Right kidney (tissue), 1 donor: ENCODE data around the gene NTRK2.

Experiments
- DNase-seq: peaks from one replicate; pipeline ENCODE4 v3.0.0-alpha.2; 2016

NTRK2 gene

DNA sequence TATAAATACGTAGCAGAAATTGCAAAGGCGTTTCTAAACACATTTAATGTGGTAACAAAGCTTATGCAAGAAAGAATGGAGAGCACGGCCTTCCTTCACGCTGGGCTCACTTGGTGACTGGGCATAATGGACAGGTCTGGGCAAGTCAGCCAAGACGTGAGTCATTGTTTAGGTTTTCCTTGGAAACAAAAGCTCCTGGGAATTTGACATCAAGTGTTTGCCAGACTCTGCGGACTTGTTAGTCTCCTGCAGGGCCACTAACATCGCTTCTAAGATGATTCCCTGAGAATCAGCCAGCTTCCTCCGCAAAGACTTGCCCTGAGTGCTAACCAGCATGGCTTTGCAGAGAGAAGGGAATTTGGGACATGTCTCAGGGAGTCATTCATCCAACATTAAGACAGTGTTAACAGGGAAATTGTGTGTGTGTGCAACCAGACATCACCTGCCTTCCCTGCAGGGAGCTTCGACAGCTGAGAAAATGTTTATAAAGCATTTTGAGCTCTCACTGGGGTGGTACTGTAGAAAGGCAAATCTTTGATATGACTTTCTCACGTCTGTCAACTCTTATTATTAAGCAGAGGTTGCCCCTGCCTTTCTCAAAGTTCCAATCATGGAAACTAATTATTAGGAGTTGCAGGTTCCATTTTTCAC, 182.5 kb downstream of the NTRK2 start:
- DNase-seq: no peak

DNA sequence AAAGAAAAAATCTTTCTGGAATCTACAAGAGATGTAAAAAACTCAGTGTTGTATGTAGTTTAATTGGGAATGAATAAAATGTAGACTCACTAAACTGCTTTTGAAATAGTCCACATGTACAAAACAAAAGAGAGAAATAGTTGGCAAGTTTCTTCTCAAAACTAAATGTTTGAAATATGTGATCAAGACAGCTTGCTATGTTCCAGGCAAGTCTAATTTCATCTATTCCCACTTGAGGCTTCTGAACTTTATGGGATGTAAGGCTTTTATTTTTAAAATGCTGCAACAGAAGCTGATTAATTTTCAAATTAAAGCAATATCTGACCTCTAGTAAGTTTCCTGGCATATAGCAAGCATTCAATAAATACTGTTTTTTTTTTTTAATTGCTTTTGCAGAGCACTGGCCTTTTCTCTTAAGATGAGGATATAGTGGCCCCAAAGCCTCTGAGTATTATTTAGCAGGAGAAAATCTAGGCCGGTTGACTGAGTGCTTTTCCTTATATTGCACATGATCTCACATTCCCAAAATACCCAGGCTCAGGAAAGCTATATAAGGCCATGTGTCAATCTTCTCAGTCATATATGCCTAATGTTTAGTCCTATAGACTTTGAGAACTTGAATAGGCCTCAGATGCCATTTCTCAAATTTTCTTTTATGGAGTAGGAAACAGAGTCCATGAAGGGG, 183.2 kb downstream of the NTRK2 start:
- DNase-seq: no peak

DNA sequence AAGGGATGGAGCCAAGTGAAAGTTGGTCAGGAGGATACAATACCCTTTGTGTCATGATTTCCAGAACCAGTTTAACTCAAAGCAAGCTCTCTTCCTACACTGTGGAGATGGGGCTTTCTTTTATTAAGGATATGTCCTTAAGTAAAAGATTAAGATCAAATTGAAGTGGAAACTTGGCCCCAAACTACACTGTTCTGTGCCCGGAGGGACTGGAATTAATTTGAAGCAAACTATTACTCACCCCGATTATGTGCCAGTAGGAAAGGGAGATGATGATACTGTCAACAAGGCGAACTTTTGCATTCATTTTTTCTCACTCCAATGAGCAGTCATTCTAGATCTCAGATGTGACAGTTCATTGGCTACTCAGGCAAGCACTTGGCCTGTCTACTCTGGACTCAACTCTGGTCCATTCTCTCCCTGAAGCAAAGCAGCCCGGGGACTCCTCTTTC, 186.7 kb downstream of the NTRK2 start:
- DNase-seq: no peak

DNA sequence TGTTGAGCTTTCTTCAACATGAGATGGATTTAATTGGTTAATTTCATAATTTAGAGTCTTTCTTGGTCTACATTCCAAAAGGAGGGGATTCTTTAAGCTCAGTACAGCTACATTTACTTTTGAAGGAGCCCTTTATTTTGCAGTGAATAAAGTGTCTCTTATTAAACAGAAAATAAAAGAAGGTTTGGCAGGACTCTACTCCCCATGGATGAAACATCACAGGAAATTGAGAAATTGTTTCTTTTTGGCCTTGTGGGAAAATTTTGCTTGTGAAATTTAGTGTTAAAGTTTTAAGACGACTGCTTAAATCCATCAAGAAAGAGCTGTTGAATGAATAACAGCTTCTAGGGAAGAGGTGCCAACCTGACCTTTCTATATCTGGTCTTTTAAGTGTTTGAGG, 187.7 kb downstream of the NTRK2 start:
- DNase-seq: no peak

DNA sequence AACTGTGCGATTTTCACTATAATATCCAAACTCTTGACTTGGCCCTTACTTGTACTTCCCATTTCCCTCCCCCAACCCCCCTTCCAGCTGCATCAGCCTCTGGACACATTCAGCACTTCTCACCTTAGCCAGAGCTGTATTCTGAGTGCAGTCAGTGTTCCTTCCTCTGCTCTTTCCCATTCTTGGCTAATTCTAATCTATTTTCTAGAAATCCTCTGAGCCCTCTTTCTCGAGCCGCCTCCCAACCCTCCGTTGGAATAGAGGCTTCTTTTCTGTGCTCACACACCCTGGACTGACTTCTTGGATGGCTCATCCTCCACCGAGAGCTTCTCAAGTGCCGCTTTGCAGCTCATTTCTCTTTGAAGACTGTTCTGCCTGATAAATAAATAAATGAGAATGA, 188.8 kb downstream of the NTRK2 start:
- no peak for DNase-seq

DNA sequence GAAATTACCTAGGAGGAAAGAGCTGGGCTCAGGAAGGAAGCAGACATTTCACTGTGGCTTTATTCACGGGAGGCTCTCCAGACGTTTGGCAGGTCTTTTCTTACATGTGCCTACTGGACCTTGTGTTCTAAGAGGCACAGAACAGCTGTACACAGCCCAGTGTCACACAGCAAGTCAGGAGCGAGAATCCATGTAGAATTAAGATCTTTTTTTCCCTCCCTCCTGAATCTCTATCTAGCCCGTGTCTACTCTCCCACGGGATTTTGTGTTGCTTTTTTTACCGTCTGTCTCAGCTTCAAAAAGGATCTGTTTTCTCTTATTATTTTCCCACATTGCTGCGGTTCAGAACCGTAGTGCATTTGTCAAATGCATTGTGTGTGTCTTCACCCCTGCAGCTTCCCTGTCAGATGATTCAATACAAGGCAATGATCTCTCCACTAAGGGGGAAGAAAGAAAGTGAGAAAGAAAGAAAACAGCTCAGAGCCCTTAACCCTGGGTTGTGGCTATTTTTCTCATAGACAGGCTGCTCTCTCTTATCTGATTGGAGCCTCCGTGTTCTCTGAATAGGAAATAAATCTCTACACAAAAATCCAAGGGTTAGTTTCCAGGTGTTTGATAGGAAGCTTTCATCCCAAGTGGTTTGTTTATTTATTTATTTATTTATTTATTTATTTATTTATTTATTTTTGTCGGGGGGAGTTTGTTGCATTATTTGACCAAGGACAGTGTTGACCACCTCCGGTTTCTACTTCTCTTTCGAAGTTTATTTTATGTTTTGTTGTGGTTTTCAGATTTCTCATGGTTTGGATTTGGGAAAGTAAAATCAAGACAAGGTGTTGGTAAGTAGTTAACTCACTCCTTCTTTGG, 191.0 kb downstream of the NTRK2 start:
- no peak for DNase-seq

DNA sequence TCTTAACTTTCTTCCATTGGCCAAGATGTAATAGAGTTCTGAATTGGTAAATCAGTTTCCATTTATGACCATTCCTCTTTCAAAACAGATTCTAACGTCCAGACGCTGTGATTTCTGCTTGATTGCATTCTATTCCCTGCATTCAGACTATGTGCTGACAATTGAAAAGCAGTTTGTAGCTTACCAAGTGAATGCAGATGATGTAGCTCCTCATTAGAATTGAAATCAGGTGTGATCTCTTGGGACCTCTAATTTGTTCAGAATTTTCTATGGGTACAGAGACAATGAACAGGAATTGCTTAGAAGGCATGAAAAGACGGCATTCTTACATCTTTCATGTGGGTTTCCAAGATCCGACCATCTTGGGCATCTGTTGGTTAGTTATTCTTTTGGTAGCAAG, 191.9 kb downstream of the NTRK2 start:
- no peak for DNase-seq

DNA sequence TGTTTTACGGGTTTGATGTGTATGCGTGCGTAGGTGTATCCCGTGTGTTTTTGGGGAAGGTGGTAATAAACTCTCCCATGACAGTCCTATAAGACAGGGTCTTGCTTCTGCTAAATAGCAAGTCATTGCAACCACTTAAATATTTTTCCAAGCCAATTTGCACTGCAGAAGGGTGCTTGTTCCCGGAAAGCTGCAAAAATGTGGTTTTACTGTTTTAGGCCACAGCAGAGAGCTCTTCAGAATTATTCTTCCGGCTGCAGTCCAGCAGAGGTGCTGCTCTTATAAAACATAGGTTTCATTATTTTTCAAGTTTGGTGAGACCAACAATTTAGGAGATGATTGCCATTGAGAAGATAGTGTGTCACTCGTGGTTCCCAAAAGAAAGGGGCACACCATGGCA, 192.8 kb downstream of the NTRK2 start:
- no peak for DNase-seq

DNA sequence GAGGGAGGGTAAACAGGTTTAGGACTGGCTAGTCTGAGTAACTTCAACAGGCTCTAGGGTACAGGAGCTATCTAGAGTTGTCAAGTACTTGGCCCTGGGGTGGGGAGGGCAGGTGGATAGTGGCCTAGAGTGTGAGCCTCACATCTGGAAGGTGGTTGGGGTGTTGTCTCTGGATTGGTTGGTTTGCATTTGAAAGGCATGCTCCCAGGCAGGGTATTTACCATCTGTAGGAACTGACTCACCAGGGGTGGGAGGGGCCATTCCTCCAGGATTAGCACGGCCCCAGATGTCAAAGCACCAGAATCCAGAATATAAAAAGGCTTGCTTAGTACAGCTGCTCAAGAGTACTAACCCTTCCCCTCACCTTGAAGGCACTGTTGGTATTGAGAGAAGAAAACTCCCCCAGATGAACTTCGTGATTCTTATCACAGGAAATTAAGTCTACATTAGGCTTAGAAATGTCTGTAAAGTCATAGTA, 193.3 kb downstream of the NTRK2 start:
- no peak for DNase-seq

DNA sequence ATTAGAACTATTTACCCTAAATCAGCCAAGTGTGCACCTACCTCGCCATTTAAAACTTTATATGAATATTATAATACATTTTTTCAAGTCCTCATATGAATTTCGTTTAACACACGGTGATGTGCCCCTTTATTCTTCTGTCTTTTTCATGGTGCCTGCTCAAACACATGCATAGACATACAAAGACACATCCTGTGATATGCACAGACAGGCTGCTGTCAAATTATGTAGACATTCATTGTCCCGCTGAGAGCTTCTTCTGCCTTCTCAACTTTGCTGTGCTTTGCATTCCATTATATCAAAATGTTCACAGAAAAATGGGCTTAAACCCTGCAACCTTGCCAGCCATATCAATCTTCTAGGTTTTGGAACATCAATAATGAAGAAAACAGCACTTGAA, 193.8 kb downstream of the NTRK2 start:
- DNase-seq: no peak

DNA sequence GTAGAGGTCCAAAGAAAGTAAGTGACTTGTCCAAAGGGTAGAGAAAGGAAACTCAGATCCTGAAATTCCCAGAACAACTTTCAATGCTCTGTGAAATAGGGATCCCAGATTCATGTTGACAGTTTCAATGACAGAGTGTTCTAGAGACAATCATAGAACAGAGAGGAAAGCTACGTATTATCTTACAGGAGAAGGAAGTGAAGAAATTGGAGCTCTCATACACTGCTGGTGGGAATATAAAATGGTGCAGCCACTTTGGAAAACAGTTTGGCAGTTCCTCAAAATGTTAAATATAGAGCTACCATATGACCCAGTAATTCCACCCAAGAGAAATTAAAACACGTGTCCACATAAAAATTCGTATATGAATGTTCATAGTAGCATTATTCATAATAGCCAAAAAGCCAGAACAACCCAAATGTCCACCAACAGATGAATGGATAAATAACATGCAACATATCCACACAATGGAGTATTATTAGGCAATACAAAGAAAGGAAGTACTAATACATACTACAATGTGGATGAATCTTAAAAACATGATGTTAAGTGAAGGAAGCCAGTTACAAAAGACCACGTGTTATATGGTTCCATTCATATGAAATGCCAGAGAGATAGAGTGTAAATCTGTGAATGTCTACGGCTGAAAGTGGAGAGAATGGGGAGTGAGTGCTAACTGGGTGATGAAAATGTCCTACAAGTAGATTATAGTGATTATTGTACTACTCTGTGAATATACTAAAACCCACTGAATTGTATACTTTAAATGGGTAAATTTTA, 197.1 kb downstream of the NTRK2 start:
- DNase-seq: no peak

DNA sequence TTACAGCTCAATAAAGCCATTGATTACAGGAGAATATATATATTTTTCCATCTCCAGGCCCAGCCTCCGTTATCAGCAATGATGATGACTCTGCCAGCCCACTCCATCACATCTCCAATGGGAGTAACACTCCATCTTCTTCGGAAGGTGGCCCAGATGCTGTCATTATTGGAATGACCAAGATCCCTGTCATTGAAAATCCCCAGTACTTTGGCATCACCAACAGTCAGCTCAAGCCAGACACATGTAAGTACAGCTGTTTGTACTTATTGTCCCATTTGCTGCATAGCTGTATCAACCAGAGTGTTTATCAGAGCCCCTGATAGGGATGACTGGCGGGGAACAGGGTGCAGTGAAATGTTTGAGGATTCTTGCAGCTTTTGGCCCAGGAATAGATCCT, 197.7 kb downstream of the NTRK2 start:
- DNase-seq: no peak

DNA sequence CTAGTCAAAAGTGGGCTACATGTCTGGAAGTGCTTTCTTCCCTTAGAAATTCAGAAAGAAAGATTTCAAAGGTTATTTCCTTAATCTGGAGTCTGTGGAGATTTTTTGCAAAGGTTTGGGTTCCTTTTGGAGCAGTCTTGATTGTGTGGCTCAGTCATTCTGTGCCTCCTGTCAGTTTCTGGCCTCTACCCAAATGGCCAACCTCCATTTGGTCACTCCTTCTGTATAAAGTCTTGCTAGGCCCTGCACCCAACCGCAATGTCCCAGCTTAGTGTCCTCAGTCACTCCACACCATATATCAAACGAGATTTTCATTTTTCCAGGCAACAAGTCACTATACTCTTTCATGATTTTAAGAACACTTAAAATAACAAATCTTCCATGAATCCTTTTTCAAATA, 199.6 kb downstream of the NTRK2 start:
- no peak for DNase-seq

DNA sequence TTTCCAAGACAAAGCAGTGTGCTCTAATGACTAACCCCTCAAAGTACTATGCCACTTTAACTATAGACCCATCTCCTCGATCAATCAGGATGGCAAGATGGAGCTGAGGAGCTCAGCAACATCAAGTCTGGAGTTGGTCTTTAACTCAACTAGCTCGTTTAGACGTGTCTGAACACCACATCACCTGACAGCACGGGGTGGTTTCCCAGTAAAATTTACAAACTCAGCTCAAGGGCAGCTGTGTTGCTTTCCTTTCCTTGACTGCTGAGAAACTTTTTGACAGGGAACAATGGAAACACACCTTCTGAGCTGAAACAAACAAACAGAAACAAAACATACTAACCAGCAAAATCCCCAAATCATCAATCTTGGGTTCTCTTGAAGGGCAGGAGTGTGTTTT, 202.5 kb downstream of the NTRK2 start:
- DNase-seq: no peak

DNA sequence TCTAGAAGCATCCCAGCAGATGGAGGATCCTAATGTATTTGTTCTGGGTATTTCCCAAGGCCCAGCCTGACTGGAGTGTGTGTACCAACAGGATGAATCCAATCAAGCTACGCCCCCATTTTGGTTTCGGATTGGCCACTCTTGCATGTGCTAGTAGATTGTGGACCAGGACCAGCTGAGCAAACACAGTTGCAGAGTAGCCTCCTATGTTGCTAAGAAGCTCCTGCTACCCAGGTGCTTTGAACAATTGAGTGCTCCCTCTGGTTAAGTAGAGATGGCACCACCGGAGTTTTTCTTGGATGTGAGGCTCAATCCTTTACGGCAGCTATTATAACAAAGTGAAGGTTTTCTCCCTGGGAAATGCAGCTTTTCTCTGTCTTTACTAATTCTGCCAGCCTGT, 204.5 kb downstream of the NTRK2 start:
- no peak for DNase-seq

DNA sequence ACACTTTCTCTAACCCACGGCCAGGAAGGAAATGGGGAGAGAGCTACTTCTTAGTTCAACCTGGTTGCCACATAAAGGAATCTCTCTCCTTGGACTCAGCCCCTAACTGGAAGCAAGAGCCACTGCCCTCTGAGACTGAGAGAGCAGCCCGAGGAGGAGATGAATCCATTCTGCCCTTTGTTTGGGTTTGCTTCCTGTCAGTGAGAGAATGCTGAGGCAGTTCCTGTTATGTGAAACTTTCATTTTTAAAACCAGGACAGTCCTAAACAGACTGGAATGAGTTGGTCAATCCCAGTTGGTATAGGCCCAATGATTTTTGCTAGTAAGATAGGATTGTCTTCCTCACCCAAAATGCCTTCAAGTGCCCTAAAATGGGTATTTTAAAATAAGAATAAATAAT, 205.1 kb downstream of the NTRK2 start:
- no peak for DNase-seq

DNA sequence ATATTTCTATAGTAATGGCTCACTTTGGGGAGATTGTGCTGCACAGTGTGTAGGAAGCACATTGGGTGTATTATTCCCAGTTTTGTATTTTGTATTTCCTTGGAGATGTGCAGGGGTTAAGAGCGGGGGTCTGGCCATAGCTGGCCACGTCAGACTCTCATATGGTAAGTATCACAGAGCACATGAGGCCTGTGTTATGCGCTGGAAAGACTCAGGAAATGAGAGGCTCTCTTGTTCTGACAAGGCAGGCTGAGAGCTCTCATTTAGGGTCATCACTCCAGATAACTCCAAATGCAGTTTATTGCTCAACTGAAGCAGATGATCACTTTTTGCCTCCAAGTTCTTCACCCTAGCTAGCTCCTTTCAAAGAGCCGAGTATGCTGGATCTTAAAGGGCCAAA, 205.7 kb downstream of the NTRK2 start:
- DNase-seq: no peak

DNA sequence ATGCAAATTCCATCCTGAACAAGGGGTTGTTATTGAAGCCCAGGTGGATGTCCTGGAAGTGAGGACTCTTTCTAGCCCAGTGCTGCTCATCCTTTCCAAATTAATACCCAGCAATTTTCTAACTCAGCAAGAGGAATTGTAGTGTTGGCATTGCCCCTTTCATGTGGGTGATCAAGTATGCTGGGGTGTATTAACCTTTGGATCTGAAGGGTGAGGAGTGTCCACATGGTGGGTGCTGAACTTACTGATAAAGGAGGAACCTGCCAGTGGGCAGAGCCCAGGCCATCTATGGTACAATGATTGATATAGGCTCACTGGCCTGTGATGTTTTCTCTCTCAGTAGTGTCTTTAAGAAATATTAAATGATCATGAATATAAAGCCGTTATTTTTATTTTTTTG, 210.1 kb downstream of the NTRK2 start:
- no peak for DNase-seq

DNA sequence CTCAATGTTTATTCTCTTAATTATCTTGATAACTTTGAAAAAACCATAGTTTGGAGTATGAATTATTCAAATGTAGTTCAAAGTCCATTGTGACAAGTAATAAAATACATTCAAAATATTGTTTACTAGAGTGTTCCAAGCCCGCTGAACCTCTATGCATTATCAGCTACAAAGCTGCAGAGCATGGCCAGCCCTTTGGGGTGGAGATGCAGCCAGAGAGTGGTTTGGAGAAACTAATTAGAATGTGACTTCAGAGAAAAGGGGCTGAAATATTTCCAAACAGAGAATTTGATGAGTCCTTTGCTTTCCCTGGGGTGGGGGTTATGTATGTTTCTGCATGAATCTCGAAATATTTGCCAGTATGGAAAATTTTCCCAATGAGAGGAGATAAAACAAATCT, 211.3 kb downstream of the NTRK2 start:
- DNase-seq: no peak

DNA sequence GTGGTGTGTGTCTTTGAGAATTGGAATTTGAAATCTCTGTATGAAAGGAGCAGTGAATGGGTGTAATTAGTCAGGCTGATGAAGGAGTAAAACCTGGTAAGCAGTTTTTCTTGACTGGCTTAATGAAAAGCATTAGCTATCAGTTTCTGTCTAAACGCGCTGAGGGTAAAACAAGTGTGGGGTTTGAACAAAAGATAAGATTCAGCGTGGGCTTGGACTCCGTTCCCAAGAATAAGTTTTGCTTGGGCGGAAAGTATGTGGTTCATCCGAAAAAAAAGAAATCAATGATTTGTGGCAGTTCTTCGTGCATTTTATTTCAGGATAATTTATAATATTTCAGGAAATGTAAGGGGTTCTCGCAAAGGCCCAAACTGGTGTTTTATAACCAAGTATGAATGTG, 217.3 kb downstream of the NTRK2 start:
- DNase-seq: no peak

DNA sequence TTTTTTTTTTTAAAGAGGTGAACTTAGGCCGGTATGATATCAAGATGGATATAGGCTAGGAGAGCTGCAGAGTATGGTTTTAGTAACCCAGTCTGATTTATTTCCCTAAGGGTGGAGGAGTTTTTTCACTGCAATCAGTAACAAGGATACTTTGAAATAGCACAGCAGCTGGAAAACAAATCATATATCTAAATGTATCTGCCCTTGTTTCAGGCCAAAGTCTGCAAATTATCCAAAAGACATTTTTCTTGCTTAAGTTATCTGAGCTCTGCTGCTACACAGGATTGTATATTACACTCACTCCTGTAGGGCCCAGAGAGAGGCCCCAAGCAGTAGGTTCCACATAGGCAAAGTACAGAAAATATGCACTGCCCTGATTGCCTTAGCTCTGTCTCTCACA, 222.4 kb downstream of the NTRK2 start:
- no peak for DNase-seq

DNA sequence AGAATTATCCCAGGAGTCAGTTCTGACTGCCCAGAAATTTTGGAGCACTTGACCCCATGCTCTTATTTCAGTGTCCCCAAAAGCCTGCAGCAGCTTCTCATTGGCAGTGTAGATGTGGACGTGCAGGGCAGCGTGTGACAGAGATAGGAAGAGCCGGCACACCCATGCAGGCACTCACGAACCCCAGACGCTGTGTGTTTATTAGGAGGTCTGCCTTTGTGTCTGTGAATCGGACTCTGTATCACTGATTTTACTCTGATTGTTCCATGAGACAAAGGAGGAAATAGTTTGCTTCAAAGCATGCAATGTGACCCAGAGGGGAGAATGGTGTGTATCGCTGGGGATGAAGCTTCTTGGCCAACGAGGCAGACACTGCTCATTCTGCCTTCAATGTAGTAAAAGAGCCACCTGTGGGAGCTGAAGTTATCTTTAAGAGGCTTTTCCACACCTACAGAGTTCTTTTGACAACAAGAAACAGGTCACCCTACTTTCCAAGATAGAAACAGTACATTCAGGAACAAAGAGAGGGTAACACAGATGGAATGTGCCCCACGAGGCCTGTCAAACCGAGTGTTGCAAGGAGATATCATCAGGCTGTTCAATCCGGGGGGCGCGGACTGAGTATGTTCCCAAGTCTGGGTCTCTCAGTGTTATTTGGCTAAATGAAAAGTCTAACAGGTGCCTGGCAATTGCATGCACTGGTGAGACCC, 224.0 kb downstream of the NTRK2 start:
- DNase-seq: no peak
